ENCODE measurements around the gene RNF125. TPM values are rescaled to one million over a fixed set of nuclear protein-coding genes. Genes with fewer than 3 reads are reported as not detected.

The RNF125 gene
- total RNA-seq, 1 donor from 2014 or later, result 3.2 TPM

- Histone ChIP-seq H3K27me3 (ENCODE audit: control insufficient read depth, insufficient read depth, low read length) (no peaks in the 10 kb centered on the region), H3K36me3 (ENCODE audit: control insufficient read depth, insufficient read depth, low read length) (no peaks in the 10 kb centered on the region), H3K4me3 (ENCODE audit: low read depth, low read length) (no peak overlapping the region)
- DNase-seq (ENCODE audit: low read depth), result peak; percentile 39
- no peak for TF ChIP-seq CTCF (IDR thresholded peaks at IDR 0.05; ENCODE audit: insufficient read depth, low read length, poor library complexity, severe bottlenecking)
Observed at GRCh38 chr18:32049393-32050171, 31.0 kb downstream of the RNF125 start.

DNA sequence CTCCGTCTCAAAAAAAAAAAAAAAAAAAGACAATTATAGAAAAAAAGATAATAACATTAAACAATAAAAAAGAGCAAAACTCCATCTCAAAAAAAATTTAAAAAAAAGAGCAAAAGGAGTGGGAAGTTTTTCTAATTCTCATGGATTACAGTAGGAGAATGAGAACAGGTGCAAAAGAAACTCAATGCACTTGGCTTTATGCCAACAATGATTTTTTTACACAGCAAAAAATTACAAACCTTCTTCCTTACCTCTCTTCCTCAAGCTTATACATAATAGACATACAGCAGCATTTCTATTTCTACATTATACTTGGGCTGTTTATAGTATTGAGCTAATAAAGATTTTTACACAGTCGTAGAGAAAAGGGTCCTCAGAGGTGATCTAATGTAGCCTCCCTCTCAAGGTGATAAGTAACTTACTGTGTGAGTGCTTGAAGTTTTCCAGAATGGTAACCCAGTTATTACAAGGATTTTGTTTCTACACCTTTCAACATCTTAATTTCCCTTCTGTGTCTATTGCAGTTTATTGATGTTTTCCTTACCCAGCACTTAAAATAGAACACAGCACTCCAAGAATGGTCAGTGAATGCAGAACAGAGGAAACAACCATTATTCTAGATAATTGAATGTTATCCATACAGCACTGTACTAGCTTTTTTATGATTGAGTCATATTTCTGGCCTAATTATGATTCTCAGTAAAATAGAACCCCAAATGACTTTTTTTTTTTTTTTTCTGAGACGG is 38.2 kb downstream of the RNF125 start:
- Histone ChIP-seq H3K36me3 (ENCODE audit: control insufficient read depth, insufficient read depth, low read length) (no peaks in the 10 kb centered on the region), H3K27me3 (ENCODE audit: control insufficient read depth, insufficient read depth, low read length) (no peaks in the 10 kb centered on the region), H3K4me3 (ENCODE audit: low read depth, low read length) (no peak overlapping the region)
- DNase-seq (ENCODE audit: low read depth), result no peak
- no peak for TF ChIP-seq CTCF (IDR thresholded peaks at IDR 0.05; ENCODE audit: insufficient read depth, low read length, poor library complexity, severe bottlenecking)

DNA sequence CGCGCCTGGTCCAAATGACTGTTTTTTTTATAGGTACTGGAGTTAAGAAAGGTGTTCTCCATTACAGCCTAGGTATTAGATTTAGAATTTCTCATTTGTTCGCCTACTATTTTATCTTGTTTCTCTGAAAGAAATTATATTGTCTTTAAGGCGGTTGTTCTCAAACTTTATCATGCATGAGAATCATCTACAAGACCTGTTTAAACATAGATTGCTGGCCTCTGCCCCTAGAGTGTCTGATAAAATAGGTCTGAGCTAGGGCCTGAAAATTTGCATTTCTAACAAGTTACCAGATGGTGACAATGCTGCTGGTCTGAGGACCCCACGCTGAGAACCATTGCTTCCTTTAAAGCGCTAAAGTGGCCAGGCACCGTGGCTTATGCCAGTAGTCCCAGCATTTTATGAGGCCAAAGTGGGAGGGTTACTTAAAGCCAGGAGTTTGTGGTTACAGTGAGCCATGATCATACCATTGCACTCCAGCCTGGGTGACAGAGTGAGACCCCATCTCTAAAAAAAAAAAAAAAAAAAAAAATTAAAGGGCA is 39.1 kb downstream of the RNF125 start:
- H3K27me3 ChIP-seq (ENCODE audit: control insufficient read depth, insufficient read depth, low read length), result no peaks in the 10 kb centered on the region
- DNase-seq (ENCODE audit: low read depth), result no peak
- TF ChIP-seq CTCF (IDR thresholded peaks at IDR 0.05; ENCODE audit: insufficient read depth, low read length, poor library complexity, severe bottlenecking), result no peak

GRCh38 chr18:32060026-32060425 is 41.4 kb downstream of the RNF125 start:
- DNase-seq (ENCODE audit: low read depth), result no peak
- Histone ChIP-seq H3K27me3 (ENCODE audit: control insufficient read depth, insufficient read depth, low read length) (no peaks in the 10 kb centered on the region), H3K4me3 (ENCODE audit: low read depth, low read length) (no peak overlapping the region), H3K36me3 (ENCODE audit: control insufficient read depth, insufficient read depth, low read length) (no peaks in the 10 kb centered on the region)
- TF ChIP-seq CTCF (IDR thresholded peaks at IDR 0.05; ENCODE audit: insufficient read depth, low read length, poor library complexity, severe bottlenecking), result no peak

More for the DNA sequence above, 39.1 kb downstream of the RNF125 start:
- Histone ChIP-seq H3K4me3 (ENCODE audit: low read depth, low read length) (no peak overlapping the region), H3K36me3 (ENCODE audit: control insufficient read depth, insufficient read depth, low read length) (no peaks in the 10 kb centered on the region)

DNA sequence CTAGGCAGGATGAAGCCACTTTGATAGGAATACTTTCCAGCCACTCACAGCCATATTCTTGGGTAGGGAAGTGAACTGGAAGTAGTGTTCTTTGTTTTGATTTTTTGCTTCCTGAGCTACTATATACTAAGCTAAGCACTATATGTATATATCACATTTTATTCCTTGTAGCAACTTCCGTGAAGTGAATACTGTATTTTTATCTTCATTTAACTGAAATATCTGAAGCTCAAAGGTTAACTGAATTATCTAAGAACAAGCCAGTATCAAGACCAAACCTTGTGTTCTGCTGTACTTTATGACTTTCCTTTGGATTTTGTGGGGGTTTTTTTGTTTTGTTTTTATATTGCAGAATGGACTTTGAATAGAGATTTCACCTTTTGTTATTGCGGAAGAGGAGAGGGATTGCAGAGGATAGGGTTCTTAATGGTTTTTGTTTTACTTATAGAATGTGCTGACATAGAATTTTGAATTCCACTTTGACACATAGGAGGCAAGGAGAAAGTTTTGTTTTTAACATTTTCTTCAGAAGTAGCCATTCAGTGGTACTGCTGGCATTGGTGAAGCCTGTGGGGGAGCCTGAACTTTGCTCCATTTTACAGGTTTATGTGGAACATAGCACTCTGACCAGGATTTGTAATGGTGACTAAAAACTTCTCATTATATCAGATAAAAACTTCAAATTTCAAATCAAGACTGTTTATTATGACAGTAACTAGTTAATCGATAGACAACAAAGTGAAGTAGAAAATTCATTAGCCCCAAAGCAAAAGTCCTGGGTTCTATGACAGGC is 48.9 kb downstream of the RNF125 start:
- H3K36me3 ChIP-seq (ENCODE audit: control insufficient read depth, insufficient read depth, low read length), result no peaks in the 10 kb centered on the region
- no peak overlapping the region for H3K4me3 ChIP-seq (ENCODE audit: low read depth, low read length)
- no peak for DNase-seq (ENCODE audit: low read depth)
- H3K27me3 ChIP-seq (ENCODE audit: control insufficient read depth, insufficient read depth, low read length), result no peaks in the 10 kb centered on the region
- no peak for TF ChIP-seq CTCF (IDR thresholded peaks at IDR 0.05; ENCODE audit: insufficient read depth, low read length, poor library complexity, severe bottlenecking)

Measured in kidney epithelial cell (primary cell).